HL-60 (cell line): ENCODE data around the gene ASB3.

Experiments used
- CTCF ChIP-seq: IDR thresholded peaks from one replicate; pipeline ENCODE4 v1.5.1; 2011; ENCODE audit warnings: low read length, control low read depth, inconsistent platforms; ENCODE audit not compliant: insufficient read depth
- GABPA ChIP-seq: IDR thresholded peaks from 2 replicates; pipeline ENCODE4 v1.6.1; 2012; ENCODE audit warnings: low read depth
- POLR2AphosphoS5 ChIP-seq: IDR thresholded peaks from 2 replicates; pipeline ENCODE4 v1.6.1; 2012; ENCODE audit warnings: low read depth
- TF ChIP-seq, protein P1 (sequence below): IDR thresholded peaks from 2 replicates; pipeline ENCODE4 v1.6.1; 2012; ENCODE audit warnings: low read depth; ENCODE audit not compliant: insufficient replicate concordance

- TF ChIP-seq CTCF (no peak), GABPA (no peak), POLR2AphosphoS5 (no peak)
- TF ChIP-seq, protein P1, sequence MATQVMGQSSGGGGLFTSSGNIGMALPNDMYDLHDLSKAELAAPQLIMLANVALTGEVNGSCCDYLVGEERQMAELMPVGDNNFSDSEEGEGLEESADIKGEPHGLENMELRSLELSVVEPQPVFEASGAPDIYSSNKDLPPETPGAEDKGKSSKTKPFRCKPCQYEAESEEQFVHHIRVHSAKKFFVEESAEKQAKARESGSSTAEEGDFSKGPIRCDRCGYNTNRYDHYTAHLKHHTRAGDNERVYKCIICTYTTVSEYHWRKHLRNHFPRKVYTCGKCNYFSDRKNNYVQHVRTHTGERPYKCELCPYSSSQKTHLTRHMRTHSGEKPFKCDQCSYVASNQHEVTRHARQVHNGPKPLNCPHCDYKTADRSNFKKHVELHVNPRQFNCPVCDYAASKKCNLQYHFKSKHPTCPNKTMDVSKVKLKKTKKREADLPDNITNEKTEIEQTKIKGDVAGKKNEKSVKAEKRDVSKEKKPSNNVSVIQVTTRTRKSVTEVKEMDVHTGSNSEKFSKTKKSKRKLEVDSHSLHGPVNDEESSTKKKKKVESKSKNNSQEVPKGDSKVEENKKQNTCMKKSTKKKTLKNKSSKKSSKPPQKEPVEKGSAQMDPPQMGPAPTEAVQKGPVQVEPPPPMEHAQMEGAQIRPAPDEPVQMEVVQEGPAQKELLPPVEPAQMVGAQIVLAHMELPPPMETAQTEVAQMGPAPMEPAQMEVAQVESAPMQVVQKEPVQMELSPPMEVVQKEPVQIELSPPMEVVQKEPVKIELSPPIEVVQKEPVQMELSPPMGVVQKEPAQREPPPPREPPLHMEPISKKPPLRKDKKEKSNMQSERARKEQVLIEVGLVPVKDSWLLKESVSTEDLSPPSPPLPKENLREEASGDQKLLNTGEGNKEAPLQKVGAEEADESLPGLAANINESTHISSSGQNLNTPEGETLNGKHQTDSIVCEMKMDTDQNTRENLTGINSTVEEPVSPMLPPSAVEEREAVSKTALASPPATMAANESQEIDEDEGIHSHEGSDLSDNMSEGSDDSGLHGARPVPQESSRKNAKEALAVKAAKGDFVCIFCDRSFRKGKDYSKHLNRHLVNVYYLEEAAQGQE = no peak
Measured at GRCh38 chr2:53744395-53745065, 42.2 kb downstream of the ASB3 start.
